GM19438 (cell line): ENCODE measurements around the gene FBXO7.
"Not testable (repeated sequence)": the region's sequence is repeated elsewhere in the genome, so short reads cannot be mapped to it uniquely, and the experiment has no call there.

Source experiments
- ATAC-seq: cut with Tn5 transposase; IDR thresholded peaks from one replicate; pipeline ENCODE4 v1.9.1; 2021; ENCODE audit warnings: low read depth; ENCODE audit not compliant: unreplicated experiment

Gene FBXO7

DNA sequence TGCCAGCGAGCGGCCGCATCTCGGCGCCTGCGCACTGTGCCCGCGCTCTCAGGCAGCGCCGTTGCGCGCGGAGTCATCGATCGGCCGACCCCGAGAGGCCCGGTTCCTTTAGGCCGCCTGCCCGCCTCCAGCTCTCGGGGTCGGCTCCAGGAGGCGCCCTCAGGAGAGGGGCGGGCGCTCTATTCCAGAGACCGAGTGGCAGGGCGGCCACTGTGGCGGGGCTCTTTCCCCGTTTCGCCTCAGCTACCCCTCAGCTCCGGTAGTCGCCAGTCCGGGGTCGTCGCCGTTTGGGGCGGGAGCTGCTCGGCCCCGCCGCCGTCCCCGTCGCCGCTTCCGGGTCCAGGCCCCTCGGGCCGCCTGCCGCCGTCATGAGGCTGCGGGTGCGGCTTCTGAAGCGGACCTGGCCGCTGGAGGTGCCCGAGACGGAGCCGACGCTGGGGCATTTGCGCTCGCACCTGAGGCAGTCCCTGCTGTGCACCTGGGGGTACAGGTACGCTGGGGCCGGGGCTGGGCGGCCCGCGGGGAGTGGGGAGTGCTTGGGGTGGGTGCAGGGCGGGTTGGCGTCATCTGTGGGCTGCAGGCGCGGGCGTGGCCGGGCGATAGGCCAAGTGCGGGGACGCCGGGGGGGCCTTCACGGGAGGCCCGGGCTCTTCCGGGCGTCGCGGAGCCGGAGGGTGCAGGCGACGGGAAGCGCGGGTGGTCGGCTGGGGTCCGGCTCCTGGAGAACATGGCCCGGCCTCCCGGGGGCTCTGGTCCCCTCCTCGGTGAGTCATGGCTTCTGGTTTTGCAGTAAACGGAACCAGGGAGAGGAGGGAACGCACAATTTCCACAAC, at the start of gene FBXO7:
FBXO7 (plus strand) TSS at position 177 of the 833 bp plus-strand sequence; CDS start at position 369, 192 bp downstream.
- ATAC-seq = peak; percentile 62

DNA sequence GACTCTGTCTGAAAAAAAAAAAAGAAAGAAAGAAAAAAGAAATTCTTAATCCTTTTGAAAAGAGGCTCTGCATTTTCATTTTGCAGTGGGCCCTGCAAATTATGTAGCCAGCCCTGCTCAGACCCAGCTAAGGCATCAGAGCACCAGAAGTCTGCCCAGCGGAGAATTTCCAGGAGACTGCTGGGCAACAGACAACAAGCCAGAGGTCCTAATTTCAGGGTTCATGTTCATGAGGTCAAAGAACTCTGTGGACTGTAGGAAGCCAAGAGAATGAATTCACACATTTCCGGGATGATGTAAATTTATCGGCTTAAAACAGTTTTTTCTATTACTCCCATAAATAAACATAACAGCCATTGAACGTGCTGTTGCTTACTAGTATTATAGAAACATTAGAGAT, 47.7 kb upstream of the FBXO7 start:
- no peak for ATAC-seq

DNA sequence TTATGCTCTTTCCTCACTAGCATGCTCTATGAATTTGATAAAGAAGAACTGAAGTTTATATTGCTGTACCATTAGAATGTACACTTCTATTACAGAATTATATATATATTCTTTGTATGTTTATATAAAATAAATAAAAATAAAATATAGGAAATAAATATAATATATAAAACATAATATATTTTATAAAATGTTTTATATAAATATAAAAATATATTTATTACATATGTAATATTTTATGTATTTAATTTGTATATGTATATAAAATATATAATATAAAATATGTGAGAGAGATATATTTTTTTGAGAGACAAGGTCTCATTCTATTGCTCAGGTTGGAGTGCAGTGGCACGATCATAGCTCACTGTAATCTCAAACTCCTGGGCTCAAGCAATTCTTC, 44.3 kb upstream of the FBXO7 start:
- no peak for ATAC-seq

DNA sequence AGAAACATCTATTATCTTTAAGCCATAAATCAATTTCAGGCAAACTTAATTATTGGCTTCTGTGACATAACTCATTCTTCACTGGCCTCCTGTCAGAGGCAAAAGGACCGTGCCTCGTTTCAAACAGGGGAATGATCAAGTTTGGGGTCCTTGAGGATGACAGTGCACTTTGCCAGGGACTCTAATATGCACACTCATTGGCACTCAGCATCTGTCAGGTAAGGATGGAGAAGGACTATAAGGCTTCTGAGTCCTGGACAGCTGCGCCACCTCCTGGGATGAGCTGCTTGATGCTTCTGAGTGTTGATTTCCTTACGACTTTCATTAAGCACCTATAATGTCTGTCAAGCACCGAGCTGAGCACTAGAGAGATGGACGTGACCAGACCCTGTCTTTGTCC, 30.5 kb upstream of the FBXO7 start:
- no peak for ATAC-seq

DNA sequence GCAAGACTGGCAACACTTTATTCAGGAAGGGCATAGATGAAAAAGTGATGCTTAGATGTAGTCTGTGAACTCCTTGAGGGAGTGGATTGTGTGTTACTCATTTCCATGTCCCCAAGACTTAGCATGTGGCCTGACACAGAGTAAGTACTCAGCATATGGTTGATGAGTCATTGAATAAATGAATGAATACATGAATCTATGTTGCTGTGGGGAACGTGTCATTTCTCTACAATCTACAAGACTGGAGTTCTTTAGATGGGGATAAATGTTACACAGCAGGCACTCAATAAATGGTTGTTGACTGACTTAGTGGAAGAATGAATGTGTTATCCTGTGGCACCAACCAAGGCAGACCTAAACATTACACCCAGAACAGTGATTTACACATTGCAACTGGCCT, 28.3 kb upstream of the FBXO7 start:
- no peak for ATAC-seq

DNA sequence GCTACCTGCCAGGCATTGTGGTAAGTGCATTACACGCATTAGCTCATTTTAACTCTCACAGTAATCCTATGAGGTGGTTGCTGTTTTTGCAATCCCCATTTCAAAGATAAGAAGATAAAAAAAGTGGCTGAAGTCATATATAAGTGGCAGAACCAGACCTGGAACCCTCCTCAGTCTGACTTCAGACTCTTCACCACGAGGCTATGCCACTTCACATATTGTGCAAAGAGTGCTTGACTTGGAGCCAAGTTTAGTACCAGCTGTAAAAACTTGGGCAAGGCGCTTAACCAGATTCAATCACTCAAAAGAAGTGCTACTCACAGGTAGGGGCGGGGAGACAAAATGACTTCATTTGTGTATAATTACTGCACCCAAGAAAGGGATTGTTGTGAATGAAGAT, 25.6 kb upstream of the FBXO7 start:
- ATAC-seq = no peak

DNA sequence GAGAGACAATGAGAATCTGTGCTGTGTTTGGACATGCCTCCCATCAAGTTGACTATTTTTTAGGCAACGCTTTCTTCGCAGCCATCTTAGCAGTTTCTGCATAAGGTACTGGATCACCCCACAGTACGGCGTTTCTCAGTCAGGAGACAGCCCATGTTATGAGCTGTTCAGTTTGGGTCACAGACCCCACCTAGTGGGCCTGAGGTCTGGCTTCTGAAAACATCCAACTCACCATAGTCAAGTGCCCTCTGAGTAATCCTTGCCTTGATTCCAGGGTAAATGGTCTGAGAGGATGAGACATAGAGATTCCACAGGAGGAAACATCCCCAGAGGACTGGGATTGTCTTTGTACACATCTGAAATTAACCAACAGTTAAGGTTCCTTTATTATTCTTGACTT, 17.6 kb upstream of the FBXO7 start:
- ATAC-seq = no peak

DNA sequence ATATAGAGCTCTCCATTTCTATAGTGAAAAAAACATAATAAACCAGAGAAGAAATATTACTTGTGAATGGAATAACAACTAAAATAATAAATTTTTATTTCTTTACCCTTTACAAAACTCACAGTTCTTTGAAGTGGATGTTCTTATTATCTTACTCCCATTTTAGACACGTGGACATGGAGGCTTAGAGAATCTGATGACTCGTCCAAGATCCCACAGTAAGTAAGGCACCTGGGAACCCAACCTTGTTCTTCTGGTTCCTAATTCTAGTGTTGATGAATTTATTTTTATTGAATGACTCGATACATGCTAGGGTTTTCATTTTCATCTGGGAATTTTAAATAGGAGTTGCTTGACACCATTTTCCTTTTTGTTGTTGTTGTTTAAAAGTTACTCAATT, 12.2 kb upstream of the FBXO7 start:
- ATAC-seq = no peak

DNA sequence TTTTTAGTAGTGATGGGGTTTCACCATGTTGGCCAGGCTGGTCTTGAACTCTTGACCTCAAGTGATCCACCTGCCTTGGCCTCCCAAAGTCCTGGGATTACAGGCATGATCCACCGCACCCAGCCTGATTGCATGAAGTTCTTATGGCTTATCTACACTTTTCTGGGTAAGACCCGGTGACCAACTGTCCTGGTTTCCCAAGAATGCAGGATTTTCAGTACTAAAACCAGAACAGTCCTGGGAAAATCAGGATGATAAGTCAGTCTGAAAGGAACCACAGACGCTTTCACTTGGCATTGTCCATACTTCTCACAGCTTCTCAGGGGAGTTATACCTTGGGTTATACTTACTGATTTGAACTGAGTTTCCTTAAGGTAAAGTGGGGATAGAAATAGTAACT, 8.9 kb upstream of the FBXO7 start:
- no peak for ATAC-seq

DNA sequence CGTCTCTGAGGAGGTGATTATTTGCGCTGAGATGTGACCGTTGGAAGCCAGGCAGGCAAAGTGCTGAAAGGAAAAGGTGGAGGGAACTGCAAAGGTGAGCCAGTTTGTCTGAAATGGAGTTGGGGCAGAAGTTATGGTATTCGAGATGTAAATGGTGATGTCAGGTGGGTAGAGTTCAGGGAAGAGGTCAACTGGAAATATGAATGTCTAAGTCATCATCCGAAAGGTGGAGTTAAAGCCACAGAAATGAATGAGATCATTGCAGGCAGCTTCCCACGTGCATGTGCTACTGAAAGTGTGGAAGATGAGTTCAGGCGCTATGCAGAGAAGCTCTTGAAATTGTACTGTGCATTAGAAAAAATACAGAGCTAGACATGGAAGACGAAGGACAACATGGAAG, 8.1 kb upstream of the FBXO7 start:
- no peak for ATAC-seq

DNA sequence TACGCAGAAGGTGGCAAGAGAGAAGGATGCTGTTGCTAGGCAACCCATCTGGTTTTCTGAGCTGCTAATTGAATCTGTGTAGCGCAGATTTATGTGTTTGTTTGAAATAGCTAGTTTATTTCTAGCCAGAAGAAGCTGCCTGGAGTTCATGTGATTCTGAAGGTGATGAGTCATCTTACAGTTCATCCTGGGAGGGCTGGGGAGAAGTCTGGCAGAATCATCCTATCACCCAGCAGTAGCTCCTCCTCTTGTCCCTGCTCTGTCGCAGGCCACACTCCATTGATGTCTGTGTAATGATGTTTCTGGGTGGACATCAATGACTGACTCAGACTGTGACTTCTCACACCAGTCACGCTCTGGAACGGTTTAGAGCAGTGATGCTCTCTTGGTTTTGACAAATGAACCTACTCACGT, 4.8 kb upstream of the FBXO7 start:
- no peak for ATAC-seq

DNA sequence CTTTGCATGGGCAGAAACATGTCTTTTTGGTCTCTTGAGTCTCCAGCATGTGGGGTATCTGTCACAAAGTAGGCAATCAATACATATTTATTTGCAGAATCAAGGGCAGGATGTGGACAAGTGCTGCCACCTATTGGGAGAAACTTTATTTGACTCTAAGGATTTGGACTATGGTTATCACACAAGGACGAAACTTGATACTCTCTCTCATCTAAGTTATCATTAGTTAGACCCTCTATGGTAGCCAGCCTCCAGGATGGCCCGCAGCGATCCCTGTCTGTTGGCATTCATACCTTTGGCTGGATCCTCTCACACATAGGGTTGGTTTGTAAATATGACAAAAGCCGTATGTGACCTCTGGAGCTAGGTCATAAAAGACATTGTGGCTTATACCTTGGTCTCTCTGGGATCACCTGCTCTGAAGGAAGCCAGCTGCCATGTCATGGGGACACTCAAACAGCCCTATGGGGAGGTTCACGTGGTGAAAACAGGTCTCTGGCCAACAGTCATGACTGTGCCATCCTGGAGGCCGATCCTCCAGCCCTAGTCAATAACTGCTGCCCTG, 1.1 kb upstream of the FBXO7 start:
- no peak for ATAC-seq

DNA sequence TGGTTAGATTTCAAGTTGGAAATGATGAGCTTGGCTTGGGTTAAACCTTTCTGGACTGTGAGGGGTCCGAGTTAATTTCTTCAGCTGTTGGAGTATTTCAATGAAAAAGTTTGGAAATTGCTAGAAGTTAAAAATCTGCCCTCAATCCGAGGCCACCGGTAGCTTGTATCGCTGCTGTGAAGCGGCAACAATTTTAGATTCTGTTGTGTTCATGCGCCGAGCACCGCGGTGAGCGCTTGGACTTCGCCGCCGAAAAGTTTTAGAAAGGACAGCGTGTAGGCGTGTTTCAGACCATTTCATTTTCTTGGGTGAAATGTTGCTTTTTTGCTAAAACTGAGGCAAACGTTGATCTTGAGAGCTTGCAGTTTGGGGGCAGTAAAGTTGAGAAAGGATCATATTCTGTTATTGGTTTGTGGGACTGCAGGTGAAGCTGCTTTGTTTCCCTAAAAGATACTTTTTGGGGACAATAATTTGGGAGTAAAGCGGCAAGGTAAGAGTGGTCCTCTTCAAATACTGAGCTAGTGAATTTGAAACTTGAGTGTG, 928 bp downstream of the FBXO7 start:
- no peak for ATAC-seq

DNA sequence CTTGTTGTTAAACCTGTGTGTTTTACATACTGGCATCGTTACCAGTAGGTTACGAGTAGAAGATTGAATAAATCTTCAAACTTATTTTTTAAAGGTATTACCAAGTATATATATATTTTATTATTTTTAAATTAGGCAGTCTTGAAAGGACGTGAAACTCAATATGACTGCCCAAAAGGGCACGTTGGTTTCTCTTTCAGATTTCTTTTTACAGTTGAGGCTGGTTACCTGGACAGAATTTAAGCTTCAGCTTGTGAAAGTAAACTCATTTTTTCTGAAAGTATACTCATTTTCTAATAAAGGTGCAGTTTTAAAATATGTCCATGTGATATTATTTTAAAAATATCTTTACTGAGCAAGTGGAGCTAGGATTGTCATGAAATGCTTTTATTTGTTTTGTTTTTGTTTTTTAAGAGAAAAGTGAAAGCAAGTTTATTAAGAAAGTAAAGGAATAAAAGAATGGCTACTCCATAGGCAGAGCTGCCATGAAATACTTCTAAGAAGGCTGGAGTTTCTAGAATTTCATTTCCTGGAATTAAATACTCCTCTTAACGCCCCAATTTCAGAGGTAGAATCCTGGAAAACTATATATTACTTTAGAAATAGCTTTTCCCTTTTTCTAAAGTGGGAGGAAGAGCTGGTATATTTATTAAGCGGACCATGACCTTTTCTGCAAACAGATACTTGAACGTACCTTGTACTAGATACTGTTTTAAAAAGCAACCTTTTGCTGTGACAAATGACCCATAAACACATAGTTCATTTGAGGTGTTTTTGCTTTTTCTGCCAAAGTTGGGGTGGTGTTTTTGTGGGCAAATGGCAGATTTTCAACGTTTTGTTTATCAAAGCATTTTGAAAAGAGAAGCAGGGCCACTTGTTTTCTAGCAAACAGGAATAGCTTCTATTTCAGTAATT, 1.9 kb downstream of the FBXO7 start:
- ATAC-seq = no peak

DNA sequence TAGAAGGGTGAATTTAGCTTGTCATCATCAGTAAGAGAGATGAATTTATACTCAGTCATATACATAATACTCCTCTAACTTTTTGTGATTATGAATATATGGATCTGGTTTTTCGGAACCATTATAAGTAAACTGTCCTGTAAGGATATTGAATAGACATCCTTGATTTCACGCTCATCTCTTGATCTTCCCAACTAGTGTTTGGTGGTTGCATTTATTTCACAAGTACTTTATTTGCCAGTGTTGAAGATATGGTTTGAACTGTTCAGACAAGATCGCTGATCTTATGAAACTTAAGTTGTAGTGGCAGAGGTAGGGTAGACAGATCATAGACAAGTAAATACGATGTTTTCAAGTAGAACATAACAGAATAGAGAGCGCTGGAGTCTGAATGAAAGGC, 3.0 kb downstream of the FBXO7 start:
- ATAC-seq = no peak

DNA sequence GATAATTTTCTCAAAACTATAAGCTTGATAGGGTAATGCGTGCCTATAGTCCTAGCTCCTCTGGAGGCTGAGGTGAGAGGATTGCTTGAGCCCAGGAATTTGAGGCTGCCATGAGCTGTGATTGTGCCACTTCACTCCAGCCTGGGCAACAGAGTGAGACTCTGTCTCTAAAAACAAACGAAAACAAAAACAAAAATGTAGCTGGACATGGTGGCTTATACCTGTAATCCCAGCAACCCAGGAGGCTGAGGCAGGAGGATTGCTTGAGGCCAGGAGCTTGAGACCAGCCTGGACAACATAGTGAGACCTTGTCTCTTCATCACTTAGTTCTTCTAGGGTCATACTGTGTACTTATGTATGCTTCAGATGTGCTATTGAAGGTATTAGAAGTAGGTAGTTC, 3.9 kb downstream of the FBXO7 start:
- ATAC-seq = not testable (repeated sequence)

DNA sequence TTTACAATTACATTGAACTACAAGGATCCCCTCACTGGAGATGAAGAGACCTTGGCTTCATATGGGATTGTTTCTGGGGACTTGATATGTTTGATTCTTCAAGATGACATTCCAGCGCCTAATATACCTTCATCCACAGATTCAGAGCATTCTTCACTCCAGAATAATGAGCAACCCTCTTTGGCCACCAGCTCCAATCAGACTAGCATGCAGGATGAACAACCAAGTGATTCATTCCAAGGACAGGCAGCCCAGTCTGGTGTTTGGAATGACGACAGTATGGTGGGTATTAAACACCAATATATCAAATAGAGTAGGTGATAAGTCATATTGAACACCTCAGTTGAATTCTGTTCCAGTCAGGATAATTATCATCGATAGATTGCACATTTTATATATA, 4.4 kb downstream of the FBXO7 start:
- no peak for ATAC-seq

DNA sequence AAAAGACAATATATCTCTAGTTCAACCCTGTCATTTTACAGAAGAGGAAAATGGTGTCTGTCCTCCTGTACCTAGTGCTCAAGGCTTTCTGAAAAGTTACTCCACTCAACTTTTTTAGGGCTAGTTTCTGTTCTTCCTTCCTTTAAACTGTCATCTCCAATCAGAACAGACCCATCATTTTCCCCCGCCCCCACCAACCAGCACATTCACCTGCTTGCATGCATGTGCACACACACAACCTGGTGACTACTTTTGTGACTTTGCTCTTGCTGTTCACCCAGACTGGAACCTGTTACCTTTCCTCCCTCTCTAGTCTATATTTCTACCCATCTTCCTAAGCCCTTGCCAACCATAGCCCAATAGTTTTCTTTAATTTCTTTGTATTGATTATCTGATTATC, 5.6 kb downstream of the FBXO7 start:
- ATAC-seq = no peak

DNA sequence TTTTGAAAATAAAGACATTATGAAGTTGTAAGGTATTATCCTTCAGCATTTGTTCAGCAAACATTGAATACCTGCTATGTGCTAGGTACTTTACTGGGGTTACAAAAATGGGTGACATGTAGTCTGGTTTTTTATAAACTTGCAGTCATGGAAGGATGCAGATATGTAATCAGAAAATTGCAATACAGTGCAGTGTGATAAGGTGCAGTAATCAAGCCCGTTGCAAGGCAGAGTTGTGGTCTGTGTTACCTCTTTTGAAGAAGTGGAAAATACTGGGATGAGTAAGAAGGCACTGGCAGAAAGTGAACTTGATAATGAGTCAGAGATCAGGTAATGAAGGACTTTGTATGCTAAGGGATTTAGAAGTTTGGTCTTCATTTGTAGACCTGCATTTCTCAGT, 8.1 kb downstream of the FBXO7 start:
- ATAC-seq = no peak

DNA sequence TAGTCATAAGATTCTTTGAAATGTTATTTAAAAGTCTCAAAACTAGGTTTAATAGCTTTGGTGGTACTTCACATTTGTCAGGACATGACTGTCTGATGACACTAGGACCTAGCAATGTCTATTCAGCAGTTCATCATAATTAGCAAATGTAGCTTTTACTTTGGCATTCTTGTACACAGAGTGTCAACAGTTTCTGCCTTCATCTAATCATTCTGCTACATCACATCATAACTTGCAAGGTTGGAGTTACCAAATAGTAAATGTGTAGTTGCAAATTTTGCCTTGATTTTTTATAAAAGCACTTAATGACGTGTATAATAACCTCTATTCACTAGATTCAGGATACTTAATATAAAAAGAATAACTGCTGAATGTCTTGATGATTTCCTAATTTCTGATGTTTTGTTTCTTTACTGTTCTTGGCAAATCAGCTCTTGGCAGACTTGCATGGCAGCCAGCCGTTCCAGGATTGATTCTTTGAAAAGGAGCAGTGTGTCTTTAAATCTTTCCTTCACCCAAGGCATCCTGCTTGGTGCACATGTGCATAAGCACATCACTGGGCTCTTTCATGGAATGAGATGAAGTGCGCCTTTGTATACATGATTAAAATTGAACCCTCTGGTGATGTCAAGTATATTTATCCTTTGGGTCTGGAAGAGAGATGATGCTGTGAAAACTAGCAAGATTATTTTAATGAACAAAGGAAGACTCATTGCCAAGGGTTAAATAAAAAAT, 12.2 kb downstream of the FBXO7 start:
- ATAC-seq = no peak
